Stimulated activated CD4-positive, alpha-beta T cell treated with anti-CD3 and anti-CD28 coated beads, Interleukin-15, amount 100 ng/mL, for 1 hour (primary cell): ENCODE measurements around the gene OLR1.

Experiments
- DNase-seq, 2 donors: peaks; one replicate each; pipeline ENCODE4 v3.0.0-alpha.2; 2020; ENCODE audit warnings: low read depth in 1 of 2, low spot score in 1 of 2

OLR1 gene

GRCh38 chr12:10154145-10154496 lies 17.8 kb downstream of the OLR1 start:
- DNase-seq = no peak

GRCh38 chr12:10153271-10154144 lies 18.4 kb downstream of the OLR1 start:
- DNase-seq = peak; percentile 25 to 30

DNA sequence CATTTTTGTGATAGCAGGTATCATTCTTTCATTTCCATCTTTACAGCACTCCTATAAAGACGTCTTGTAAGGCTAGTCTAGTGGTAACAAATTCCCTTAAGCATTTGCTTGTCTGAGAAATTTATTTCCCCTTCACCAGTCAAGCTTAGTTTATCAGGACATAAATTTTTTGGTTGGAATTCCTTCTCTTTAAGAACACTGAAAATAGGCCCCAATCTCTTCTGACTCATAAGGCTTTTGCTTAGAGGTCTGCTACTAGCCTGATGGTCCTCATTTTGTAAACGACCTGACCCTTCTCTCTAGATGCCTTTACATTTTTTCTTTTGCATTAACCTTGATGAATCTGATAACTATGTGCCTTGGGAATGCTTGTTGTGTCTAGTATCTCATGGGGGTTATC lies 20.3 kb downstream of the OLR1 start:
- no peak for DNase-seq

- DNase-seq = no peak
Observed at GRCh38 chr12:10147714-10148403, 24.1 kb downstream of the OLR1 start.

GRCh38 chr12:10142976-10143589 lies 28.8 kb downstream of the OLR1 start:
- no peak for DNase-seq

DNA sequence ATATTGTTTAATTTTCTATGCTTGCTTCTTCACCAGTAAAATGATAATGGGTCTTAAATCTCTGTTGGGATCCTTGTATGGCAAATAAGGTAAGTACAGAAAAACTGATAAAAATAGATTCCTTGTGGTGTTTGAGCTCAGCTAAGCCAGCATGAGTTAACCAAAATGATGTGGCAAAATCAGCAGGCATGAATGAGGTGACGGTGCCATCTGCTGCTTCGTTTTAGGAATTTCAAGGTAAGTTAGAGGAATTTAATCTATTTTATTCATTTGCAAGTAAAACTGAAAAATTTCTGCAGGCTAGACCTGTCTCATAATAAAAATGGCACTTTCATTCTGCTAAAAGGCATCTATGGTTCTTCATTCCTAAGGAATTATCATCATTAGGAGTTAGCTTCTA lies 31.9 kb downstream of the OLR1 start:
- DNase-seq = no peak

DNA sequence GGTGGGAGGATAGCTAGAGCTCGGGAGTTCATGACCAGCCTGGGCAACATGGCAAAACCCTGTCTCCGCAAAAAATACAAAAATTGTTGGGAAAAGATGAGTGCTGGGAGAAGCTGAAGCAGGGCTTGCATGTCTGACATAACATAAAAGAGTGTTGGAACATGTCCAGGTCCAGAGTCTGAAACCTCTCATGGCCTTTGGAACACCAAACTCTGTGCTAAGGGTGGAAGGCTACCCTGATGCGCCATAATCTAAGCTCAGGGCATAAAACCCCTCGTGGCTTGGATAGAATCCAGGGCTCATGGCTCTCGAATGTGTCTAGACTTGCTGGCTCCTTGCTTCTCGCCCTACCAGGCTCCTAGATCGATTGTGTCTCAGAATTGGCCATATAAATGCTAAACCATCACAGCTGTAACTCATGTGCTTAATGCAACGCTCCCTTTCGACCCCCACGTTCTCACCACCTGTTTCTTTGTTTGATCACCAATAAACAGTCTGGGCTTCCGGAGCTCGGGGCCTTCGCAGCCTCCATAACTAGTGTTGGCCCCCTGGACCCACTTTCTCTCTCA lies 35.2 kb downstream of the OLR1 start:
- DNase-seq = no peak

- DNase-seq = no peak
Observed at GRCh38 chr12:10135126-10135525, 36.8 kb downstream of the OLR1 start.

- DNase-seq = no peak
Observed at GRCh38 chr12:10132850-10133370, 39.0 kb downstream of the OLR1 start.

DNA sequence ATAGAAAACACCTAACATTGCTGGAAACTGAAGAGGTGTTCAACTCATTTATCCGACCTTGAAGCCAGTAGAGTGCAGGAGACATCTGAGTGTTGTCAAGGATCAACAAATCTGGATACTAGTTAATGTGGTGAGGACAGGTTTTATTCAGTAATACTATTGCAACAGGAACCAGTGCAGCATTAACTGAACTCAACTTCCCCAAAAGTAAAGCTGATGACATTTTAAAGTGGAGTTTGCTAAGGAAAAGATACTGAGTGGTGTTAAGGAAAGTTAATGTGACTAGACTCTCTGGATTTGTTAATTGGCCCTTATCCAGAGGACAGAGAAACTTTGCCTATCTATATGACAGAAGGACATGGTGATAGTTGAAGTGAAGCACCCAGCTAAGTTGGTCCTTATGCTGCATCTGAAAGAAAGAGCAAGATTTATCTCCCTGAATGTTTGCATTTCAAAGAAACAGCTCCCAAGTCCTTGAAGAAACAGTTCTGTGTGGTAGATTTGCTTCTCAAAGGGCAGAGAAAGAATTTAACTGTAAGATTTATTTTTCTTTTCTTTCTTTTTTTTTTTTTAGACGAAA lies 40.7 kb downstream of the OLR1 start:
- no peak for DNase-seq

- no peak for DNase-seq
Observed at GRCh38 chr12:10130042-10130441, 41.9 kb downstream of the OLR1 start, which contains the start of gene CLEC7A. TSS of gene CLEC7A (minus strand) at chr12:10130199. CDS start at chr12:10130082, 117 bp downstream.

GRCh38 chr12:10128687-10129086 lies 43.2 kb downstream of the OLR1 start:
- DNase-seq = no peak

DNA sequence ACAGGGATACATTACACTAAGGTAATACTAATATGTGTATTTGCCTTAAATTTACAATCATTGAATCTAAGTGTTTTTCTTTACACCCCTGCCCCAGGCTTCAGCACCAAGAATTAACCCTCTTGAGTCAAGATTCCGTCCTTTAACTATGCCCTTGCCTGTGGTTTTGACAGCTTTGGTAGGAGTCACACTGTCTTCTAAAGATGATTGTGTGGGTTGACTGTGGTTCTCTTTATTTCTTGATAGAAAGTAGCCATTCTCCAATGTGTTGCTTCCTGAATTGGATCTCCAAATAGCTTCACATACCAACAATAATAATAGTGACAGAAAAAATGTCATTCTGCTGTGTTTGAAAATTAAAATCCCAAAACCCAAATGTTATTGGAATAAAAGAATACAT lies 45.5 kb downstream of the OLR1 start:
- DNase-seq = no peak

DNA sequence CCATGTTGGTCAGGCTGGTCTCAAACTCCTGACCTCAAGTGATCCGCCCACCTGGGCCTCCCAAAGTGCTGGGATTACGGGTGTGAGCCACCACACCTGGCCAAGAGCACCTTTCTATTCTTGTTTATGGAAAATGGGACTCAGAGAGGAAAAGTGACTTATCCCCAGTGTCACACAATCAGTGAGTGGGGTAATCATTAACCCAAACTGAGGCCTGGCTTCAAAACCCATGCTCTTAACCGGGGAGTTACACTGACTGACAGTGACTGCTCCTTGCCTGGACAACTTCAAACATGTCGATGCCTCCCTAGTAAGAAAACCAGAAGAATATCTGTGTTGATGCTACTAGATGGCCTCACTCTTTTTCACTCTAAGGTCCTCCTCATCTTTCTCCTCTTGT lies 49.2 kb downstream of the OLR1 start:
- DNase-seq = no peak

DNA sequence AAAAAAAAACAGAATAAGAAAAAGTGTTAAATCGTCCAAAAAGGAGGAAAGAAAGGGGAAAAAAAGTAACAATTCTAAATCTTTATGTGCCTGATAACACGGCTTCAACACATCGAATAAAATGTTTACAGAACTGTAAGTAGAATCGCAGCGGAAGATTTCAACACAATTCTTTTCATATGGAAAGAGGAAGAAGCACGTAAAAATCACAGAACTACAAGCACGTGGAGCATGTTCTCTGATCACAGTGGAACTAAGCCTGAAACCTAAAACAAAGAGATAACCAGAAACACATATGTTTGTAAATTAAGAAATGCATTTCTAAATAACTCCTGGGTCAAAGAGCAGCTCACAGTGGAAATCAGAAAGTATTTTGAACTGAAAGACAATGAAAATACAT lies 50.7 kb downstream of the OLR1 start:
- DNase-seq = no peak

DNA sequence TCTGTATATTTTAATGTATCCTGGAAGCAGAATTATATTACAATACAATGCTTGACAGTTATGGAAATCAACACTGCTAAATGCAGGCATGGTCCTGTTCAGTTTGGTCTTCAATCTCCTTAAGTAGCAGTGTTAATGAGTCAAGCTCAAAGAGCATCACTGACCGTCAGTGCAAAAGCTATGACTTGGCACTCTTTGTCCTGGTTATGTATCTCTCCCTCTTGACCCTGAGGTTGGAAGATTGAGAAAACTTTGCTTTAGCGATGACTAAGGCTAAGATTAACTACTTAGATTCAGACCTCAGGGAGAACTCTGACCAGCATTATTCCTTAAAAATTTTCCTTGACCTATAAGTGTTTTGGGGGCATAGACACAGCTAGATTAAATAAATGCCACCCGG lies 52.9 kb downstream of the OLR1 start:
- DNase-seq = no peak

DNA sequence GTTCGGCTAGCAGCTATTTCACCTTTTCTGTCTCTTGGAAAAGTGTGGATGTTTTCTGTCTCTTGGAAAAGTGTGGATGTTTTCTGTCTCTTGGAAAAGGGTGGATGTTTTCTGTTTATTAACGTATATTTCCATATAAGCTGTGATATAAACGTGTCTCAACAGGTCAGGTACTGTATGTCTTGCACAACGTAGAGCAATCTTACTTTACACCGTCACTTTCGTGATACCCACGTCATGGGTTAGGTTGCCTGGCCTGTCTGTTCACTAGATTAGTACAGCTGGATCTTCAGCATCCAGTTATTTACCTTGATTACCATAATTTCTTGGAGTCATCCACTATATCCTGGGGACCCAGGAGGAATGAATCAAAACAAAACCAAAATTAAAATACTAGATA lies 56.0 kb downstream of the OLR1 start:
- DNase-seq = no peak

GRCh38 chr12:10115311-10115710 lies 56.6 kb downstream of the OLR1 start:
- no peak for DNase-seq

GRCh38 chr12:10113920-10114319 lies 58.0 kb downstream of the OLR1 start:
- DNase-seq = no peak

GRCh38 chr12:10113075-10113474 lies 58.9 kb downstream of the OLR1 start:
- no peak for DNase-seq

- DNase-seq = no peak
Observed at GRCh38 chr12:10111451-10111850, 60.5 kb downstream of the OLR1 start.
